Measurements from ENCODE around the gene CAMKMT.

The CAMKMT gene

DNA sequence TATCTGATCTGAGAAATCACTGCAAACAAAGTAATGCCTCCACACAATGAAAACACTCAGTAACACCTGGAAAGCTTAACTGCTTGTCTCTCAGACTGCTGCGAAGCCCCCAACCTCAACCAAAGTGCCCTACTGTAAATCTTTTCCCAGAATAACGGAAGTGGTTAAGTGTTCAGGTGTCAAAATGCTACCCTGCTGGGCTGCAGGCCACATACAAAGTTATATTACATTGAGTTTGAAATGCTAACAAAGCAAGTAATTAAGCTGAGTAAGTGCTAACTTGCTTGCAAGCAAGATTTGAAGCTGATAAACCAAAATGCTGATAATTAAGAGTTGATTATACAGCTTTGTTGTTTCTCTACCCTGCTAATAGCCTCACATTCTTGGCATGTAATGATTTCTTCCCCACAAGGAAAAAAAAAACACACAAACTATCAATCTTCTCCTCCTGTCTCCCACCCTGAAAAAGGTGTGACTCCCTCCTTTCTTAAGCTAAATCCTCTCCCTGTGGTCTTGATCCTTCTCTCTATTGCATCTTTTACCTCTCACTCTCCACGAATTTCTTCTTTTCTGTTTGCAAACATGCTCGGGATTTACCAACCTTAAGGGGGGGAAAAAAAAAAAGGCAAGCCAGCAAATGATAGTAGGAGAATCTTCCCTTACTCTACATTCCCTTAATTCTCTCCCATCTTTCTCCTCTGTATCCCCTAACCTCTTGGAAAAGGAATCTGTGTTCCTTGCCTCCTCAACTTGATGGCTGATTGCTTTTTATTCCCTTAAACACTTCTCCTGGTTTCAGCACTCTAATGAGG lies 312.9 kb downstream of the CAMKMT start:
- no peak for TF ChIP-seq EP300 (IDR thresholded peaks at IDR 0.05; ENCODE audit: borderline replicate concordance)
- TF ChIP-seq CREB1 (IDR thresholded peaks at IDR 0.05; ENCODE audit: low read depth): no peak
- TF ChIP-seq YY1 (IDR thresholded peaks at IDR 0.05; ENCODE audit: low read depth): no peak
- no peak for TF ChIP-seq TEAD4 (IDR thresholded peaks at IDR 0.05)
- TF ChIP-seq MAX (IDR thresholded peaks at IDR 0.05): no peak
- no peak for TF ChIP-seq TAF1 (IDR thresholded peaks at IDR 0.05; ENCODE audit: low read depth)
- TF ChIP-seq CEBPB (IDR thresholded peaks at IDR 0.05): no peak
- no peak for TF ChIP-seq TCF12 (IDR thresholded peaks at IDR 0.05; ENCODE audit: low read depth)
- TF ChIP-seq RAD21 (IDR thresholded peaks at IDR 0.05; ENCODE audit: low read depth): no peak
- TF ChIP-seq ZBTB7A (IDR thresholded peaks at IDR 0.05; ENCODE audit: low read depth): no peak

GRCh38 chr2:44676379-44676778 lies 314.6 kb downstream of the CAMKMT start:
- TF ChIP-seq NFIC (IDR thresholded peaks at IDR 0.05) (no peak), TAF1 (IDR thresholded peaks at IDR 0.05; ENCODE audit: low read depth) (no peak)

DNA sequence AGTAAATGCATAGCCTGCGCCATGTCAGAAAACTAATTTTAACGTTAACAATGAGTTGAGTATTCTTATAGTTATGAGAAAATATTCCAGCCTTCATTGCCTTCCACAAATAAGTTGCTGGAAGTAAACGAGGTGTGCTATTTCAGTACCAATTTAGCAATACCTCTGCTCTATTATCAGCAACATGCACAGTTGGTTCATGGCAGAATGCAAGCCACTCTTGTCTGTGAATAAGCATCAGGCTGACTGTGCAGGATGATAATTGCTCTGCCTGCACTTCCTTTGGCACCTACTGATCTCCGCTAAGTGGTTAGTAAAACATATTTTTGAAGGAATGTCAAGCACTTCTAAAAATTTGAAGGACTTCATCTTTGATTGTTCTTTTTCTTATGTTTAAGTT lies 317.8 kb downstream of the CAMKMT start:
- TF ChIP-seq ZBTB7A (IDR thresholded peaks at IDR 0.05; ENCODE audit: low read depth) (no peak), REST (IDR thresholded peaks at IDR 0.05; ENCODE audit: low read depth) (no peak), EGR1 (IDR thresholded peaks at IDR 0.05) (no peak)

- TF ChIP-seq FOXM1 (IDR thresholded peaks at IDR 0.05; ENCODE audit: borderline replicate concordance, low read depth) (no peak), ZBTB7A (IDR thresholded peaks at IDR 0.05; ENCODE audit: low read depth) (no peak), MAX (IDR thresholded peaks at IDR 0.05) (no peak), EGR1 (IDR thresholded peaks at IDR 0.05) (no peak), RAD21 (IDR thresholded peaks at IDR 0.05; ENCODE audit: low read depth) (no peak), TAF1 (IDR thresholded peaks at IDR 0.05; ENCODE audit: low read depth) (no peak), TEAD4 (IDR thresholded peaks at IDR 0.05) (no peak), TCF12 (IDR thresholded peaks at IDR 0.05; ENCODE audit: low read depth) (no peak), CEBPB (IDR thresholded peaks at IDR 0.05) (no peak), CREB1 (IDR thresholded peaks at IDR 0.05; ENCODE audit: low read depth) (no peak)
- TF ChIP-seq, protein P1, sequence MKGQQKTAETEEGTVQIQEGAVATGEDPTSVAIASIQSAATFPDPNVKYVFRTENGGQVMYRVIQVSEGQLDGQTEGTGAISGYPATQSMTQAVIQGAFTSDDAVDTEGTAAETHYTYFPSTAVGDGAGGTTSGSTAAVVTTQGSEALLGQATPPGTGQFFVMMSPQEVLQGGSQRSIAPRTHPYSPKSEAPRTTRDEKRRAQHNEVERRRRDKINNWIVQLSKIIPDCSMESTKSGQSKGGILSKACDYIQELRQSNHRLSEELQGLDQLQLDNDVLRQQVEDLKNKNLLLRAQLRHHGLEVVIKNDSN (IDR thresholded peaks at IDR 0.05): no peak
Measured at GRCh38 chr2:44679990-44680389, 318.2 kb downstream of the CAMKMT start.

- TF ChIP-seq CREB1 (IDR thresholded peaks at IDR 0.05; ENCODE audit: low read depth) (no peak), RAD21 (IDR thresholded peaks at IDR 0.05; ENCODE audit: low read depth) (no peak), TEAD4 (IDR thresholded peaks at IDR 0.05) (no peak), EGR1 (IDR thresholded peaks at IDR 0.05) (no peak), TAF1 (IDR thresholded peaks at IDR 0.05; ENCODE audit: low read depth) (no peak), MAX (IDR thresholded peaks at IDR 0.05) (no peak), CEBPB (IDR thresholded peaks at IDR 0.05) (no peak)
Measured at GRCh38 chr2:44680424-44680971, 318.8 kb downstream of the CAMKMT start.

DNA sequence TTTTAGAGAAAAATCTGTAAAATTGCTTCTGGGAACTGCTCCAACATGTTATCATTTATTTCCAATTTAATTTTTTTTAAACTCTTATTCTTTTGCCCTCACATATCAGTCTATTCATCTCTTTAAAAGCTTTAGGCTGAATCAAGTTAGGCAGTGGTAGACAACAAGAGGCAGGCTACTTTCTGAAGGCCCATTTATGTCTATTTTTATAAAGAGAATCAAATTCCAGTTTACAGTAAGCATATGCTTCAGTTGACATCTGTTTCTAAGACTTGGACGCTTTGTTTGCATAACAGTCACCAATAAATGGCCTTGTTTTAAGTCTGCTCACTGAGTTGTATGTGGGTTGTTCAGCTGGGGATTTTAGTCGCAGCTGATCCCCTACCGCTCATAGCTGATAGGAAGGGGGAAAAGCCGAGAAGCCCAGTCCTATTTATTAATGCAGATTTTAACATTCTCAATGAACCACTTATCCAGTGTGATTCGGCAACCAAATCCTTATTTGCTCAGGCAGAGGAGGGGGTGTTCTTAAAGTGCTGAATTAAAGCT lies 319.3 kb downstream of the CAMKMT start:
- no peak for TF ChIP-seq FOXM1 (IDR thresholded peaks at IDR 0.05; ENCODE audit: borderline replicate concordance, low read depth)
- TF ChIP-seq, protein P1 (IDR thresholded peaks at IDR 0.05): no peak
- TF ChIP-seq TEAD4 (IDR thresholded peaks at IDR 0.05): no peak
- TF ChIP-seq MAX (IDR thresholded peaks at IDR 0.05): no peak
- no peak for TF ChIP-seq TAF1 (IDR thresholded peaks at IDR 0.05; ENCODE audit: low read depth)
- TF ChIP-seq TCF12 (IDR thresholded peaks at IDR 0.05; ENCODE audit: low read depth): no peak
- no peak for TF ChIP-seq CEBPB (IDR thresholded peaks at IDR 0.05)
- TF ChIP-seq NFIC (IDR thresholded peaks at IDR 0.05): no peak
- TF ChIP-seq CREB1 (IDR thresholded peaks at IDR 0.05; ENCODE audit: low read depth): no peak
- no peak for TF ChIP-seq RAD21 (IDR thresholded peaks at IDR 0.05; ENCODE audit: low read depth)
- TF ChIP-seq YY1 (IDR thresholded peaks at IDR 0.05; ENCODE audit: low read depth): no peak
- no peak for TF ChIP-seq ZBTB7A (IDR thresholded peaks at IDR 0.05; ENCODE audit: low read depth)
- no peak for TF ChIP-seq EP300 (IDR thresholded peaks at IDR 0.05; ENCODE audit: borderline replicate concordance)
- TF ChIP-seq EGR1 (IDR thresholded peaks at IDR 0.05): no peak
- no peak for TF ChIP-seq REST (IDR thresholded peaks at IDR 0.05; ENCODE audit: low read depth)
